Upper lobe of left lung (tissue), 6 donors: Measurements from ENCODE around the gene STAT5B. TPM values are rescaled to one million over a fixed set of nuclear protein-coding genes. Genes with fewer than 3 reads are reported as not detected.
"Not testable (repeated sequence)": the region's sequence is repeated elsewhere in the genome, so short reads cannot be mapped to it uniquely, and the experiment has no call there.

Experiments used
- ATAC-seq, 2 donors: fragments of 200-7000 bp; cut with Tn5 transposase; one replicate each; pipeline ENCODE4 v1.9.1; 2022; ENCODE audit warnings: mild to moderate bottlenecking in 2 of 2, moderate library complexity in 2 of 2; ENCODE audit not compliant: low FRiP score in 2 of 2
- DNase-seq, 2 donors: peaks; one replicate each; pipeline ENCODE4 v3.0.0-alpha.2; 2019 to 2020
- H3K27ac ChIP-seq, 4 donors: fragments of 200-600 bp; sonication (generic); one replicate each; pipeline ENCODE4 v1.5.1; 2016 to 2019
- H3K27me3 ChIP-seq, 4 donors: fragments of 200-600 bp; sonication (generic); one replicate each; pipeline ENCODE4 v1.5.1; 2017 to 2019
- H3K36me3 ChIP-seq, 4 donors: fragments of 200-600 bp; sonication (generic); one replicate each; pipeline ENCODE4 v1.5.1; 2016 to 2019
- H3K4me1 ChIP-seq, 4 donors: fragments of 200-600 bp; sonication (generic); one replicate each; pipeline ENCODE4 v1.5.1; 2018 to 2019
- H3K4me3 ChIP-seq, 4 donors: fragments of 200-600 bp; sonication (generic); one replicate each; pipeline ENCODE4 v1.5.1; 2017 to 2019; ENCODE audit warnings: mild to moderate bottlenecking in 2 of 4, moderate library complexity in 1 of 4
- H3K9me3 ChIP-seq, 4 donors: fragments of 200-600 bp; sonication (generic); one replicate each; pipeline ENCODE4 v1.5.1; 2018 to 2019
- CTCF ChIP-seq, 6 experiments: fragments of 450-650 bp in 4 of 6; fragments of 200-600 bp in 2 of 6; sonication (generic) in 2 of 6; IDR thresholded peaks; one replicate each; pipeline ENCODE4 v1.5.1; 2016 to 2019; ENCODE audit warnings: antibody characterized with exemption in 6 of 6
- EP300 ChIP-seq, 4 donors: sonication (generic); formaldehyde crosslinking; IDR thresholded peaks; one replicate each; pipeline ENCODE4 v1.5.1; 2017; ENCODE audit warnings: antibody characterized with exemption in 4 of 4, control low read depth in 2 of 4
- POLR2A ChIP-seq, 4 donors: fragments of 450-650 bp; IDR thresholded peaks; one replicate each; pipeline ENCODE4 v1.5.1; 2016 to 2017; ENCODE audit warnings: antibody characterized with exemption in 4 of 4, mild to moderate bottlenecking in 2 of 4
- POLR2AphosphoS5 ChIP-seq, 2 donors: sonication (generic); formaldehyde crosslinking; IDR thresholded peaks; one replicate each; pipeline ENCODE4 v1.5.1; 2017; ENCODE audit warnings: antibody characterized with exemption in 2 of 2
- WGBS, 2 donors: methylation state at CpG; one replicate each; pipeline ENCODE4 v1.1.5; 2017 to 2018; 5-methylcytosine and 5-hydroxymethylcytosine counted together
- total RNA-seq, 6 donors: library from RNA; depleted of rRNA in 4 of 6; stranded (reverse); fragments of >200 nt in 4 of 6; gene quantifications; one replicate each; pipeline versions ENCODE4 v1.1.0 to v1.2.1, GENCODE V29; 2016 to 2021
- donor health status: DM: no; HTN: no; CAD: no; lungs with moderate emphysema.
- donor health status: DM: no; HTN: yes; CAD: no; lungs with severe emphysema.

STAT5B gene
- total RNA-seq, 6 donors from 2014 or later, result 48.6 to 115 (median 66.3) TPM

- no peaks in the 10 kb centered on the region for H3K9me3 ChIP-seq
- peaks cover 19 to 94% (median 78%) of the 10 kb centered on the region in 4 donors for H3K36me3 ChIP-seq
- DNase-seq (no peak), ATAC-seq (no peak)
- TF ChIP-seq POLR2AphosphoS5 (IDR thresholded peaks at IDR 0.05) (no peak), EP300 (IDR thresholded peaks at IDR 0.05) (no peak), POLR2A (IDR thresholded peaks at IDR 0.05) (no peak), CTCF (IDR thresholded peaks at IDR 0.05) (no peak)
- no peak overlapping the region for H3K4me3 ChIP-seq
- WGBS, 2 donors, result 84 to 88% methylated on average over 3 of the region's 3 CpGs
- H3K4me1 ChIP-seq, result no peaks in the 10 kb centered on the region
- H3K27ac ChIP-seq, result no peak overlapping the region
- no peaks in the 10 kb centered on the region for H3K27me3 ChIP-seq
Measured at GRCh38 chr17:42303694-42304093, 27.5 kb upstream of the STAT5B start.

- no peak overlapping the region for H3K27ac ChIP-seq
- TF ChIP-seq EP300 (IDR thresholded peaks at IDR 0.05) (no peak), POLR2AphosphoS5 (IDR thresholded peaks at IDR 0.05) (no peak), POLR2A (IDR thresholded peaks at IDR 0.05) (no peak), CTCF (IDR thresholded peaks at IDR 0.05) (no peak)
- H3K4me1 ChIP-seq, result no peaks in the 10 kb centered on the region
- ATAC-seq, result no peak
- DNase-seq, result no peak
- H3K9me3 ChIP-seq, result no peaks in the 10 kb centered on the region
- no peaks in the 10 kb centered on the region for H3K27me3 ChIP-seq
- no peak overlapping the region for H3K4me3 ChIP-seq
- 94% methylated on average over 9 of the region's 9 CpGs for WGBS, 2 donors
- H3K36me3 ChIP-seq, result peaks cover 5 to 86% (median 65%) of the 10 kb centered on the region in 4 donors
Measured at GRCh38 chr17:42301022-42301421, 24.8 kb upstream of the STAT5B start.

- no CpG with 5 or more reads among the region's 17 CpGs for WGBS, 2 donors
- not testable (repeated sequence) for H3K4me3 ChIP-seq, DNase-seq, H3K9me3 ChIP-seq, H3K27ac ChIP-seq, H3K4me1 ChIP-seq, ATAC-seq, H3K27me3 ChIP-seq
- H3K36me3 ChIP-seq, result peaks cover 5 to 85% (median 66%) of the 10 kb centered on the region in 4 donors
Measured at GRCh38 chr17:42299913-42300312, 23.7 kb upstream of the STAT5B start.

- 93 to 100% methylated on average over 2 to 9 of the region's 10 CpGs for WGBS, 2 donors
- H3K27me3 ChIP-seq, ATAC-seq, H3K27ac ChIP-seq, H3K9me3 ChIP-seq, H3K4me1 ChIP-seq, DNase-seq, H3K4me3 ChIP-seq: not testable (repeated sequence)
- peaks cover 5 to 81% (median 61%) of the 10 kb centered on the region in 4 donors for H3K36me3 ChIP-seq
Measured at GRCh38 chr17:42299361-42299760, 23.2 kb upstream of the STAT5B start.

GRCh38 chr17:42297775-42298174 lies 21.6 kb upstream of the STAT5B start:
- not testable (repeated sequence) for H3K27ac ChIP-seq, H3K4me3 ChIP-seq, ATAC-seq, H3K4me1 ChIP-seq, H3K27me3 ChIP-seq, DNase-seq, H3K9me3 ChIP-seq
- 94 to 95% methylated on average over 9 to 10 of the region's 10 CpGs for WGBS, 2 donors
- H3K36me3 ChIP-seq, result peaks cover 5 to 78% (median 49%) of the 10 kb centered on the region in 4 donors

- Histone ChIP-seq H3K36me3 (peaks cover under 1 to 70% (median 34%) of the 10 kb centered on the region in 4 donors), H3K27me3 (no peaks in the 10 kb centered on the region), H3K4me1 (peaks cover 0 to 10% (median 0%) of the 10 kb centered on the region in 4 donors), H3K9me3 (no peaks in the 10 kb centered on the region), H3K27ac (no peak overlapping the region), H3K4me3 (no peak overlapping the region)
- ATAC-seq (no peak), DNase-seq (no peak)
- 93 to 95% methylated on average over 3 of the region's 3 CpGs for WGBS, 2 donors
- TF ChIP-seq CTCF (IDR thresholded peaks at IDR 0.05) (no peak), POLR2A (IDR thresholded peaks at IDR 0.05) (no peak), EP300 (IDR thresholded peaks at IDR 0.05) (no peak), POLR2AphosphoS5 (IDR thresholded peaks at IDR 0.05) (no peak)
Measured at GRCh38 chr17:42296012-42296411, 19.8 kb upstream of the STAT5B start.
